ENCODE results near the gene MYRIP.

- TF ChIP-seq CTCF (IDR thresholded peaks at IDR 0.05) = no peak
- no peak for TF ChIP-seq POLR2A (IDR thresholded peaks at IDR 0.05)
Measured at GRCh38 chr3:40070816-40071215, 261.4 kb downstream of the MYRIP start.

All from testis (tissue), 2 donors.